Adrenal gland (tissue), 5 donors: ENCODE results near the gene HDAC11.

Source experiments
- CTCF ChIP-seq, 6 experiments: fragments of 450-650 bp in 4 of 6; fragments of 200-600 bp in 2 of 6; sonication (generic) in 1 of 6; IDR thresholded peaks; 1 replicate in 5 of 6; 2 replicates in 1 of 6; pipeline versions ENCODE4 v1.5.1 to v1.8.0; 2016 to 2021; ENCODE audit warnings: antibody characterized with exemption in 6 of 6, mild to moderate bottlenecking in 2 of 6, moderate library complexity in 1 of 6
- POLR2A ChIP-seq, 2 donors: fragments of 450-650 bp; IDR thresholded peaks; one replicate each; pipeline ENCODE4 v1.6.1; 2017; ENCODE audit warnings: antibody characterized with exemption in 2 of 2, mild to moderate bottlenecking in 2 of 2, moderate library complexity in 1 of 2
- donor health status: DM: no; HTN: no; CAD: no.

- TF ChIP-seq POLR2A (IDR thresholded peaks at IDR 0.05): no peak
- TF ChIP-seq CTCF (IDR thresholded peaks at IDR 0.05): no peak
Observed at GRCh38 chr3:13457593-13457992, 22.5 kb upstream of the HDAC11 start.
